H1 (cell line): ENCODE measurements around the gene CD47. TPM values are rescaled to one million over a fixed set of nuclear protein-coding genes. Genes with fewer than 3 reads are reported as not detected.

Experiments
- CTCF ChIA-PET: fragments of 300-600 bp; sonication (Branson Sonifier 250); formaldehyde crosslinking; loops from one replicate; lab custom pipeline; 2021; ENCODE audit not compliant: partially characterized antibody; lab: Charles Lee
- POLR2A ChIA-PET: fragments of 300-600 bp; sonication (Branson Sonifier 250); formaldehyde crosslinking; loops from one replicate; lab custom pipeline; 2021; ENCODE audit warnings: inconsistent platforms; ENCODE audit not compliant: partially characterized antibody; lab: Charles Lee
- DNase-seq, 2 experiments: peaks; one replicate each; pipeline versions ENCODE4 v3.0.0 to v3.0.0-alpha.2; 2010 to 2022; ENCODE audit warnings: low spot score in 2 of 2, low read depth in 1 of 2, mixed read lengths in 1 of 2
- FAIRE-seq: peaks from 2 replicates; lab custom pipeline; 2011; peaks lifted over from hg19 to GRCh38; lab: Jason Lieb, UNC
- H2AFZ ChIP-seq: 2 replicates; pipeline ENCODE4 v1.8.1; 2012; ENCODE audit warnings: low read length, inconsistent platforms
- H2AK5ac ChIP-seq: 2 replicates; pipeline ENCODE4 v1.6.1; 2013; ENCODE audit warnings: low read depth, low read length
- H2BK120ac ChIP-seq: replicated peaks from 2 replicates; pipeline ENCODE3; 2013; ENCODE audit warnings: low read depth, low read length, inconsistent platforms
- H2BK12ac ChIP-seq: 2 replicates; pipeline ENCODE4 v1.6.1; 2013; ENCODE audit warnings: low read depth, low read length
- H2BK15ac ChIP-seq: 2 replicates; pipeline ENCODE4 v1.6.1; 2013; ENCODE audit warnings: low read length
- H2BK20ac ChIP-seq: 2 replicates; pipeline ENCODE4 v1.6.1; 2013; ENCODE audit warnings: low read length
- H2BK5ac ChIP-seq: 2 replicates; pipeline ENCODE4 v1.6.1; 2013; ENCODE audit warnings: low read depth, low read length
- H3K14ac ChIP-seq: 2 replicates; pipeline ENCODE4 v1.6.1; 2013; ENCODE audit warnings: inconsistent platforms; ENCODE audit not compliant: insufficient read length
- H3K18ac ChIP-seq: 2 replicates; pipeline ENCODE4 v1.6.1; 2013; ENCODE audit warnings: low read length; ENCODE audit errors: extremely low read depth
- H3K23ac ChIP-seq: 2 replicates; pipeline ENCODE4 v1.6.1; 2013; ENCODE audit warnings: inconsistent platforms; ENCODE audit not compliant: insufficient read length
- H3K23me2 ChIP-seq: 2 replicates; pipeline ENCODE4 v1.6.1; 2013; ENCODE audit warnings: low read depth, low read length
- H3K27ac ChIP-seq: 2 replicates; pipeline ENCODE4 v1.6.1; 2011; ENCODE audit warnings: low read depth, low read length, inconsistent platforms
- H3K27me3 ChIP-seq, 4 experiments: replicated peaks in 1 of 4; 1 replicate in 1 of 4; 2 replicates in 3 of 4; pipeline versions ENCODE4 v1.6.1 to v1.8.1; 2011 to 2013; ENCODE audit warnings: low read length in 3 of 4, mild to moderate bottlenecking in 3 of 4, inconsistent platforms in 2 of 4, mixed read lengths in 2 of 4, moderate library complexity in 1 of 4; ENCODE audit not compliant: control insufficient read depth in 3 of 4, insufficient read depth in 3 of 4; ENCODE audit errors: extremely low read depth in 1 of 4
- H3K36me3 ChIP-seq, 4 experiments: 2 replicates each; pipeline versions ENCODE4 v1.6.1 to v1.8.1; 2011 to 2013; ENCODE audit warnings: mild to moderate bottlenecking in 4 of 4, low read length in 3 of 4, moderate library complexity in 2 of 4, control low read depth in 1 of 4, inconsistent platforms in 1 of 4; ENCODE audit not compliant: insufficient read depth in 4 of 4, control insufficient read depth in 2 of 4
- H3K4ac ChIP-seq: replicated peaks from 2 replicates; pipeline ENCODE3; 2013; ENCODE audit warnings: low read length, low read depth, mixed read lengths, inconsistent platforms; ENCODE audit not compliant: insufficient read length
- H3K4me1 ChIP-seq, 4 experiments: replicated peaks in 1 of 4; 1 replicate in 1 of 4; 2 replicates in 3 of 4; pipeline versions ENCODE4 v1.6.1 to v1.8.1; 2011 to 2013; ENCODE audit warnings: low read length in 3 of 4, inconsistent platforms in 2 of 4, mixed read lengths in 1 of 4; ENCODE audit not compliant: insufficient read depth in 4 of 4, control insufficient read depth in 3 of 4
- H3K4me2 ChIP-seq, 2 experiments: 2 replicates each; pipeline versions ENCODE4 v1.6.1 to v1.8.1; 2011 to 2013; ENCODE audit warnings: low read depth in 2 of 2, low read length in 2 of 2, control low read depth in 1 of 2, inconsistent platforms in 1 of 2, mild to moderate bottlenecking in 1 of 2; ENCODE audit not compliant: insufficient read depth in 1 of 2
- H3K4me3 ChIP-seq, 4 experiments: fragments of 200-600, 300-600 bp in 1 of 4; sonication (generic), shearing (Covaris generic), sonication (Bioruptor Twin) in 1 of 4; 2 replicates each; pipeline versions ENCODE4 v1.5.1 to v1.8.1; 2011 to 2016; ENCODE audit warnings: low read length in 4 of 4, low read depth in 3 of 4, control low read depth in 2 of 4, inconsistent platforms in 2 of 4, mild to moderate bottlenecking in 2 of 4, mixed read lengths in 1 of 4, moderate library complexity in 1 of 4; ENCODE audit not compliant: insufficient read depth in 2 of 4; ENCODE audit errors: extremely low read depth in 1 of 4
- H3K56ac ChIP-seq: replicated peaks from 2 replicates; pipeline ENCODE3; 2013; ENCODE audit warnings: low read depth, mild to moderate bottlenecking, mixed read lengths, low read length, inconsistent platforms; ENCODE audit not compliant: insufficient read length
- H3K79me1 ChIP-seq: 2 replicates; pipeline ENCODE4 v1.6.1; 2013; ENCODE audit warnings: low read depth, low read length, control low read depth
- H3K79me2 ChIP-seq, 2 experiments: 2 replicates each; pipeline versions ENCODE4 v1.6.1 to v1.8.1; 2012 to 2013; ENCODE audit warnings: low read length in 2 of 2, mild to moderate bottlenecking in 2 of 2, inconsistent platforms in 1 of 2; ENCODE audit not compliant: insufficient read depth in 2 of 2, control insufficient read depth in 1 of 2
- H3K9ac ChIP-seq, 4 experiments: replicated peaks in 1 of 4; 1 replicate in 1 of 4; 2 replicates in 3 of 4; pipeline versions ENCODE4 v1.6.1 to v1.8.1; 2011 to 2013; ENCODE audit warnings: low read depth in 3 of 4, low read length in 3 of 4, control low read depth in 2 of 4, mild to moderate bottlenecking in 2 of 4, moderate library complexity in 2 of 4, inconsistent platforms in 1 of 4; ENCODE audit errors: extremely low read depth in 1 of 4
- H3K9me3 ChIP-seq, 2 experiments: 2 replicates each; pipeline versions ENCODE4 v1.6.1 to v1.8.1; 2012 to 2013; ENCODE audit warnings: mild to moderate bottlenecking in 2 of 2, moderate library complexity in 2 of 2, control low read depth in 1 of 2, inconsistent platforms in 1 of 2, low read depth in 1 of 2, low read length in 1 of 2, mixed read lengths in 1 of 2; ENCODE audit not compliant: insufficient read depth in 2 of 2
- H4K20me1 ChIP-seq, 2 experiments: replicated peaks in 1 of 2; 2 replicates each; pipeline versions ENCODE3 to v1.8.1; 2011 to 2013; ENCODE audit warnings: inconsistent platforms in 2 of 2, low read length in 2 of 2, mild to moderate bottlenecking in 1 of 2; ENCODE audit not compliant: insufficient read depth in 2 of 2, control insufficient read depth in 1 of 2
- H4K5ac ChIP-seq: 2 replicates; pipeline ENCODE4 v1.6.1; 2013; ENCODE audit warnings: low read length, low read depth, mixed read lengths, inconsistent platforms; ENCODE audit not compliant: insufficient read length
- H4K8ac ChIP-seq: 2 replicates; pipeline ENCODE4 v1.8.0; 2013; ENCODE audit warnings: mild to moderate bottlenecking, moderate library complexity, low read length, inconsistent platforms; ENCODE audit not compliant: insufficient read depth; ENCODE audit errors: extremely low read depth
- H4K91ac ChIP-seq: replicated peaks from 2 replicates; pipeline ENCODE3; 2013; ENCODE audit warnings: low read length, mixed read lengths, inconsistent platforms; ENCODE audit not compliant: insufficient read length
- ASH2L ChIP-seq: fragments of 200-600, 300-600 bp; sonication (generic); IDR thresholded peaks from one replicate; pipeline ENCODE4 v1.7.1; 2017; ENCODE audit warnings: low read length
- CTBP2 ChIP-seq: IDR thresholded peaks from 2 replicates; pipeline ENCODE4 v1.7.0; 2011; ENCODE audit warnings: borderline replicate concordance, mild to moderate bottlenecking, moderate library complexity, mixed read lengths, low read length; ENCODE audit not compliant: insufficient read depth, insufficient read length
- GTF2F1 ChIP-seq: IDR thresholded peaks from 2 replicates; pipeline ENCODE4 v1.6.1; 2012; ENCODE audit warnings: low read depth, low read length, improper control_type of control experiment, borderline replicate concordance
- KDM1A ChIP-seq: fragments of 200-600, 300-600 bp; sonication (generic); IDR thresholded peaks from 2 replicates; pipeline ENCODE4 v1.7.1; 2016; ENCODE audit warnings: mild to moderate bottlenecking, low read length, borderline replicate concordance
- POLR2A ChIP-seq, 2 experiments: IDR thresholded peaks; 1 replicate in 1 of 2; 2 replicates in 1 of 2; pipeline ENCODE4 v1.6.1; 2011; ENCODE audit warnings: low read depth in 2 of 2, low read length in 2 of 2, mild to moderate bottlenecking in 2 of 2; ENCODE audit errors: control extremely low read depth in 1 of 2
- SAP30 ChIP-seq: fragments of 300-600 bp; sonication (generic); IDR thresholded peaks from 2 replicates; pipeline ENCODE4 v1.7.1; 2012; ENCODE audit warnings: low read length, moderate library complexity, mild to moderate bottlenecking, inconsistent platforms; ENCODE audit not compliant: insufficient read depth, insufficient replicate concordance
- SIN3A ChIP-seq, 2 experiments: IDR thresholded peaks in 1 of 2; conservative IDR thresholded peaks in 1 of 2; 2 replicates each; pipeline ENCODE4 v1.6.1; 2011 to 2012; ENCODE audit warnings: low read length in 2 of 2, improper control_type of control experiment in 1 of 2, low read depth in 1 of 2, mild to moderate bottlenecking in 1 of 2
- SIX5 ChIP-seq: IDR thresholded peaks from 2 replicates; pipeline ENCODE4 v1.6.1; 2011; ENCODE audit warnings: mild to moderate bottlenecking, low read depth, low read length
- SP2 ChIP-seq: IDR thresholded peaks from 2 replicates; pipeline ENCODE4 v1.6.1; 2012; ENCODE audit warnings: mild to moderate bottlenecking, low read length, inconsistent platforms
- YY1 ChIP-seq: IDR thresholded peaks from 2 replicates; pipeline ENCODE4 v1.6.1; 2011; ENCODE audit warnings: low read depth, mild to moderate bottlenecking, low read length
- WGBS, 2 experiments: shearing (Covaris generic) in 1 of 2; methylation state at CpG; one replicate each; pipeline versions ENCODE4 v1.1.6 to v1.1.7; 2013 to 2015; ENCODE audit warnings: low lambda C conversion rate in 2 of 2, mixed read lengths in 2 of 2, inconsistent platforms in 1 of 2, low coverage in 1 of 2, missing lambda C conversion rate in 1 of 2; ENCODE audit not compliant: insufficient replicate concordance in 2 of 2, insufficient coverage in 1 of 2, insufficient read length in 1 of 2; ENCODE audit errors: extremely low coverage in 1 of 2, missing lambda C conversion rate in 1 of 2; 5-methylcytosine and 5-hydroxymethylcytosine counted together
- polyA plus RNA-seq, 7 experiments: library from polyadenylated mRNA; depleted of rRNA in 3 of 7; stranded (reverse) in 5 of 7; unstranded in 2 of 7; fragments of >200 nt in 5 of 7; fragments of 200-250 nt in 2 of 7; gene quantifications; 1 replicate in 5 of 7; 2 replicates in 1 of 7; 4 replicates in 1 of 7; pipeline versions ENCODE4 v1.2.1 to v1.2.3, GENCODE V29; 2011 to 2013; ENCODE audit warnings: missing spikeins in 2 of 7, mixed read lengths in 2 of 7
- total RNA-seq: library from RNA; stranded (reverse); fragmentation: NEBNext Ultra II Directional; extraction: Animal tissue kit (Norgen Biotek cat#: 25700); gene quantifications from 2 replicates; pipeline ENCODE4 v1.2.1, GENCODE V29; 2021

CD47 gene
- total and polyA plus RNA-seq, 2 of the 8 experiments (the other 6 are each of a cell fraction or from before 2014, with no cell fraction given) = 14.4 to 19.3 TPM

DNA sequence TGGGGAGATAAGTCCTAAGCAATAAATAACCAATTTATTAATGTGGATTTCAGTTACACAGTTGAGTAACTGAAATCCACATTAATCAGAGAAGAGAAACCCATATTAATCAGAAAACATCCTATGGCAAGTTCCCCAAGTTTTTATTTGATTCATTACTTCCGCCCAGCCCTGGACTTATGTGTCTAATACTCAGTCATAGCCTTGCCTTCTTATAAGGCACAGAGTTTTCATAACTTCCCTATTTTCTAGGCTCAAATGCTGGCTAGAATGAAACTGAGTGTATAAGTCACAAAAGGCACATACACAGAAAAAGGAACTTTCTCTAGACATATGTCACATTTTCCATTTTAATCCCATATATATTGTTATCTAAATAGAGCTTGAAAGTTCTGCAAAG is 28.8 kb downstream of the CD47 start:
- no peak overlapping the region for H4K5ac ChIP-seq
- no peak overlapping the region for H3K9ac ChIP-seq
- H3K14ac ChIP-seq = no peak overlapping the region
- H2BK15ac ChIP-seq = no peak overlapping the region
- TF ChIP-seq YY1 (no peak), CTBP2 (no peak), POLR2A (IDR thresholded peaks at IDR 0.05; ENCODE audit: control extremely low read depth in 1 of 2, low read depth in 2 of 2, low read length in 2 of 2) (no peak), SP2 (no peak), SIN3A (conservative IDR thresholded peaks at IDR 0.05 in 1 of 2, IDR thresholded peaks at IDR 0.05 in 1 of 2; ENCODE audit: low read depth in 1 of 2, low read length in 2 of 2) (no peak), KDM1A (no peak), SAP30 (no peak), GTF2F1 (no peak), SIX5 (no peak), ASH2L (no peak)
- H3K4me3 ChIP-seq = no peak overlapping the region
- H2BK5ac ChIP-seq = no peak overlapping the region
- ChIA-PET CTCF (no interaction called here), POLR2A (no interaction called here)
- H3K23ac ChIP-seq = no peak overlapping the region
- H3K4me1 ChIP-seq = peaks cover 0 to 4% (median 1%) of the 10 kb centered on the region in 4 experiments; a peak in 2 of 7 replicates
- H2AFZ ChIP-seq = no peak overlapping the region
- no peak overlapping the region for H3K27ac ChIP-seq
- H3K36me3 ChIP-seq = no peaks in the 10 kb centered on the region
- no peak overlapping the region for H3K4me2 ChIP-seq
- no peak overlapping the region for H2BK120ac ChIP-seq
- H3K79me1 ChIP-seq = no peaks in the 10 kb centered on the region
- no peaks in the 10 kb centered on the region for H3K79me2 ChIP-seq
- H4K91ac ChIP-seq = no peak overlapping the region
- FAIRE-seq = no peak
- no peak overlapping the region for H2BK20ac ChIP-seq
- H3K18ac ChIP-seq = no peak overlapping the region
- H3K56ac ChIP-seq = no peak overlapping the region
- no peak overlapping the region for H2AK5ac ChIP-seq
- H3K27me3 ChIP-seq = no peaks in the 10 kb centered on the region
- H3K23me2 ChIP-seq = no peaks in the 10 kb centered on the region; the same call in 1 of the 2 replicates
- no peak for DNase-seq
- H4K8ac ChIP-seq = no peak overlapping the region
- WGBS, 2 experiments = 92% methylated on average over 1 of the region's 1 CpG; no CpG with 5 or more reads in 1 of the 2 experiments
- H3K4ac ChIP-seq = no peak overlapping the region
- no peaks in the 10 kb centered on the region for H4K20me1 ChIP-seq
- no peaks in the 10 kb centered on the region for H3K9me3 ChIP-seq
- no peak overlapping the region for H2BK12ac ChIP-seq
